ENCODE measurements around the gene KIF1A.

- TF ChIP-seq PHF8 (conservative IDR thresholded peaks at IDR 0.05; ENCODE audit: low read depth, low read length) (no peak), ATF2 (IDR thresholded peaks at IDR 0.05; ENCODE audit: low read length) (no peak), CTCF (IDR thresholded peaks at IDR 0.05; ENCODE audit: control extremely low read depth in 1 of 3, insufficient read depth in 1 of 3, low read depth in 1 of 3, low read length in 3 of 3) (no peak), POLR2A (IDR thresholded peaks at IDR 0.05; ENCODE audit: control extremely low read depth in 1 of 2, low read depth in 2 of 2, low read length in 2 of 2) (no peak; a peak in 1 of 3 replicates), BRCA1 (IDR thresholded peaks at IDR 0.05; ENCODE audit: low read depth, low read length) (no peak), EP300 (IDR thresholded peaks at IDR 0.05; ENCODE audit: borderline replicate concordance in 1 of 2, low read depth in 2 of 2, low read length in 2 of 2) (no peak)
Measured at GRCh38 chr2:240713928-240714746, 105.9 kb downstream of the KIF1A start.
